ENCODE measurements around the gene KCNK10. TPM values are rescaled to one million over a fixed set of nuclear protein-coding genes. Genes with fewer than 3 reads are reported as not detected.

KCNK10 gene
- total and polyA plus RNA-seq, 10 of the 15 experiments (the other 5 are each of a cell fraction or from before 2014, with no cell fraction given): 0.01 to 0.06 (median 0.02) TPM; not detected in 7

GRCh38 chr14:88249266-88249665 lies 73.8 kb downstream of the KCNK10 start (continued):
- TF ChIP-seq IRF5 (IDR thresholded peaks at IDR 0.05; ENCODE audit: borderline replicate concordance) (no peak), POLR2A (IDR thresholded peaks at IDR 0.05; ENCODE audit: low read depth, low read length) (no peak)

DNA sequence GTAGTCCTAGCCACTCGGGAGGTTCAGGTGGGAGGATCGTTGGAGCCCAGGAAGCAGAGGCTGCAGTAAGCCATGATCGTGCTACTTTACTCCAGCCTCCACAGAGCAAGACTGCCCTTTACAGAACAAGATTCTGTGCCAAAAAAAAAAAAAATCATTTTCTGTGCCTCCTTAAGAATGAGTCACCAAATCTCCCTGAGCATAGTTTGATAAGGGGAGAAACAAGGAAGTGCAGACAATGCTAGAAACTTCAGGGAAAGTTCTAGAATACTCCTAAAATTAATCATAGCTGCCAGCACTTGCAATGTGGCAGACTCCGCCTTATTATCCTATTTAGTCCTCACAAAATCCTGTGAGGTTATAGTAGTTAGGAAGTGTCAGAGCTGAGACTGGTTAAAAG lies 74.5 kb downstream of the KCNK10 start:
- in situ Hi-C loops (cut with MboI) (no loop called here), intact Hi-C loops (cut with micrococcal nuclease; ENCODE audit: unreplicated experiment) (no loop called here)
- H3K9ac ChIP-seq (ENCODE audit: control insufficient read depth, insufficient read depth, low read length): no peak overlapping the region
- no peaks in the 10 kb centered on the region for H4K20me1 ChIP-seq (ENCODE audit: control insufficient read depth, insufficient read depth)
- WGBS (ENCODE audit: insufficient coverage, insufficient replicate concordance, low lambda C conversion rate, missing lambda C conversion rate): 18% methylated on average over 4 of the region's 4 CpGs
- no peaks in the 10 kb centered on the region for H3K36me3 ChIP-seq (ENCODE audit: control insufficient read depth in 2 of 2, insufficient read depth in 2 of 2, low read length in 1 of 2)
- no peak overlapping the region for H3K4me2 ChIP-seq (ENCODE audit: control insufficient read depth, insufficient read depth)
- ChIA-PET POLR2A (no interaction called here), SMC1A (ENCODE audit: uncharacterized antibody, unreplicated experiment) (no interaction called here), RAD21 (ENCODE audit: unreplicated experiment) (no interaction called here), CTCF (interaction anchor here (0.7 to 2.1 kb wide), 2 partner anchors 11 to 14 kb away, joined by 4 to 8 read pairs; no protein-coding TSS in a partner anchor)
- H3K27me3 ChIP-seq (replicated peaks in 1 of 2; ENCODE audit: control insufficient read depth in 2 of 2, insufficient read depth in 2 of 2, low read length in 1 of 2): no peaks in the 10 kb centered on the region; a peak in 1 of 4 replicates
- H3K4me3 ChIP-seq: no peak overlapping the region
- DNase-seq (ENCODE audit: low read depth, low spot score) (no peak), FAIRE-seq (no peak), ATAC-seq (no peak)
- no peak overlapping the region for H3K27ac ChIP-seq (ENCODE audit: control insufficient read depth, insufficient read depth)
- no peak overlapping the region for H2AFZ ChIP-seq (ENCODE audit: control insufficient read depth, low read depth, low read length)
- no peaks in the 10 kb centered on the region for H3K4me1 ChIP-seq (ENCODE audit: control insufficient read depth, insufficient read depth, low read length)
- BruUV-seq (replicated peaks): no TSS peak
- H3K9me3 ChIP-seq (replicated peaks; ENCODE audit: control insufficient read depth, insufficient read depth, low read length): no peaks in the 10 kb centered on the region
- H3K79me2 ChIP-seq (ENCODE audit: control insufficient read depth, insufficient read depth, low read length): no peaks in the 10 kb centered on the region
- TF ChIP-seq, protein P1, sequence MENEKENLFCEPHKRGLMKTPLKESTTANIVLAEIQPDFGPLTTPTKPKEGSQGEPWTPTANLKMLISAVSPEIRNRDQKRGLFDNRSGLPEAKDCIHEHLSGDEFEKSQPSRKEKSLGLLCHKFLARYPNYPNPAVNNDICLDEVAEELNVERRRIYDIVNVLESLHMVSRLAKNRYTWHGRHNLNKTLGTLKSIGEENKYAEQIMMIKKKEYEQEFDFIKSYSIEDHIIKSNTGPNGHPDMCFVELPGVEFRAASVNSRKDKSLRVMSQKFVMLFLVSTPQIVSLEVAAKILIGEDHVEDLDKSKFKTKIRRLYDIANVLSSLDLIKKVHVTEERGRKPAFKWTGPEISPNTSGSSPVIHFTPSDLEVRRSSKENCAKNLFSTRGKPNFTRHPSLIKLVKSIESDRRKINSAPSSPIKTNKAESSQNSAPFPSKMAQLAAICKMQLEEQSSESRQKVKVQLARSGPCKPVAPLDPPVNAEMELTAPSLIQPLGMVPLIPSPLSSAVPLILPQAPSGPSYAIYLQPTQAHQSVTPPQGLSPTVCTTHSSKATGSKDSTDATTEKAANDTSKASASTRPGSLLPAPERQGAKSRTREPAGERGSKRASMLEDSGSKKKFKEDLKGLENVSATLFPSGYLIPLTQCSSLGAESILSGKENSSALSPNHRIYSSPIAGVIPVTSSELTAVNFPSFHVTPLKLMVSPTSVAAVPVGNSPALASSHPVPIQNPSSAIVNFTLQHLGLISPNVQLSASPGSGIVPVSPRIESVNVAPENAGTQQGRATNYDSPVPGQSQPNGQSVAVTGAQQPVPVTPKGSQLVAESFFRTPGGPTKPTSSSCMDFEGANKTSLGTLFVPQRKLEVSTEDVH (IDR thresholded peaks at IDR 0.05; ENCODE audit: low read depth, partially characterized antibody): no peak
- TF ChIP-seq SMAD5 (IDR thresholded peaks at IDR 0.05; ENCODE audit: low read depth) (no peak), ZSCAN29 (IDR thresholded peaks at IDR 0.05) (no peak), SKIL (IDR thresholded peaks at IDR 0.05; ENCODE audit: low read depth, poor library complexity, severe bottlenecking) (no peak), NR2C1 (IDR thresholded peaks at IDR 0.05) (no peak), KLF5 (IDR thresholded peaks at IDR 0.05; ENCODE audit: partially characterized antibody) (no peak), STAT3 (IDR thresholded peaks at IDR 0.05; ENCODE audit: low read depth, low read length) (no peak), RELB (IDR thresholded peaks at IDR 0.05; ENCODE audit: low read depth) (no peak), ATF3 (IDR thresholded peaks at IDR 0.05; ENCODE audit: borderline replicate concordance, extremely low read depth, low read depth, low read length) (no peak), DPF2 (IDR thresholded peaks at IDR 0.05) (no peak), RAD21 (IDR thresholded peaks at IDR 0.05; ENCODE audit: insufficient read depth, low read depth, low read length) (no peak), FOXK2 (IDR thresholded peaks at IDR 0.05) (no peak), EED (IDR thresholded peaks at IDR 0.05; ENCODE audit: low read depth) (no peak)
